Motor neuron (in vitro differentiated cells): ENCODE results near the gene TAF4. TPM values are rescaled to one million over a fixed set of nuclear protein-coding genes. Genes with fewer than 3 reads are reported as not detected.

ENCODE experiments used
- ATAC-seq, 8 experiments: fragments of 200-7000 bp; cut with Tn5 transposase; replicated peaks in 6 of 8; 2 replicates each; pipeline ENCODE4 v1.8.0; 2021; ENCODE audit warnings: mild to moderate bottlenecking in 8 of 8, moderate library complexity in 8 of 8
- H3K27ac ChIP-seq, 2 donors: fragments of 250-450 bp; sonication (Bioruptor Pico); 2 replicates each; pipeline ENCODE4 v1.9.0; 2021; ENCODE audit warnings: antibody characterized with exemption in 2 of 2, mild to moderate bottlenecking in 2 of 2, moderate library complexity in 1 of 2
- H3K4me1 ChIP-seq, 2 donors: fragments of 250-450 bp; sonication (Bioruptor Pico); replicated peaks in 1 of 2; 2 replicates each; pipeline ENCODE4 v1.6.1; 2021; ENCODE audit warnings: antibody characterized with exemption in 2 of 2, mild to moderate bottlenecking in 2 of 2, moderate library complexity in 1 of 2
- H3K4me3 ChIP-seq, 5 donors: fragments of 250-450 bp; sonication (Bioruptor Pico); 2 replicates each; pipeline ENCODE4 v1.9.0; 2021; ENCODE audit warnings: antibody characterized with exemption in 5 of 5, mild to moderate bottlenecking in 5 of 5, moderate library complexity in 4 of 5
- WGBS, 10 experiments: fragments of 450-650 bp; shearing (Covaris generic); methylation state at CpG; one replicate each; pipeline ENCODE4 v1.0.0; 2022; 5-methylcytosine and 5-hydroxymethylcytosine counted together
- in situ Hi-C, 9 experiments: fragments of 400-800 bp; cut with MboI; loops; one replicate each; pipeline ENCODE4 v1.15.0; 2021; ENCODE audit warnings: low sequenced_read_pairs in 9 of 9, low pct_unique_long_range_greater_than_20kb in 2 of 9; ENCODE audit not compliant: unreplicated experiment in 9 of 9
- total RNA-seq, 8 experiments: library from RNA; unstranded; fragments of 300-600 nt; gene quantifications; 2 replicates each; pipeline versions ENCODE4 v1.2.3 to v1.2.4, GENCODE V29; 2022

Gene TAF4
- total RNA-seq, 8 experiments from 2014 or later, result 3.6 to 15.1 (median 7.1) TPM

GRCh38 chr20:61937963-61938838 lies 127.5 kb downstream of the TAF4 start:
- Histone ChIP-seq H3K27ac (no peak overlapping the region), H3K4me1 (peaks cover 0 to 12% of the 10 kb centered on the region in 2 donors), H3K4me3 (no peak overlapping the region)
- ATAC-seq, result no peak
- in situ Hi-C loops, result no loop called here
- 30 to 94% (median 85%) methylated on average over 2 to 12 of the region's 31 CpGs; no CpG with 5 or more reads in 5 of the 10 experiments for WGBS, 10 experiments

DNA sequence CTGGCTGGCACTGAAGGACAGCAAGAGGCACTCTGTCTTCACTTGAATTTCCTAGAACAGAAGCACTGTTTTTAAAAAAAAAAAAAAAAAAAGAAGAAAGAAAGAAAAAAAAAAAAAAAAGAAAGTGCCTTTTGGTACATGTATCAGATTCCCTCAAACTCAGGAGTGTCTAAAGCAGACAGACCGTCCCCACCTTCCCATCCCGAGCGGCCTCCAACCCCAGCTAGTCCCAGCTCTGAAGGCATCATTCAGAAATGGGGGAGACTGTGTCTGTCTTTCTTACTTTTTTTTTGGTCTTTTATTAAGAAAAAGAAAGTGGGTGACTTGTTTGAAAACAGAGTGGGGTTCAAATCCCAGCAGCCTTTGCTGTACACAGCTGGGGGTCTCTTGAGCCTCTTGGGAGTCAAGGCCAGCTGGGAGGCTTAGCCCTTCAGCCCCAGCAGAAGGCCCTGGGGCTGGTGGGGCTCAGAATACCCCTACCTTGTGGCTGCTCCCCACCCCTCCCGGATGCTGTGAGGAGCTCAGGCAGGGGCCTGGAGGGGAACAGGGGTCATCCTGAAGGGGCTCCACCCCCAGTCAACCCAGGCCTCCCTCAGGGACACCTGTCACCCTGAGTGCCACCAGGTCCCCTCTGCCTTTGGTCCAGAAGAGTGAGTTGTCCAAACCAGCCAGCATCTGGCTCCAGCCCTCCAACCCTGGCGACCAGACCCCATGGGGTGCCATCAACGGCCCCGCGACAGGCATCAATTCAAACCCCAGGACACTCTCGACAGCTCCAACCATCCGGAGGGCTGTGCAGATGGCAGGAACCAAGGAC lies 128.3 kb downstream of the TAF4 start:
- in situ Hi-C loops, result no loop called here
- ATAC-seq, result no peak
- Histone ChIP-seq H3K27ac (no peak overlapping the region), H3K4me3 (no peak overlapping the region), H3K4me1 (peaks cover 0 to 13% of the 10 kb centered on the region in 2 donors)
- WGBS, 10 experiments, result 67 to 100% (median 77%) methylated on average over 2 to 7 of the region's 10 CpGs; no CpG with 5 or more reads in 4 of the 10 experiments

- no peak for ATAC-seq
- WGBS, 10 experiments, result 20 to 93% (median 79%) methylated on average over 1 to 7 of the region's 29 CpGs; no CpG with 5 or more reads in 3 of the 10 experiments
- in situ Hi-C loops, result no loop called here
Observed at GRCh38 chr20:61936701-61937131, 129.0 kb downstream of the TAF4 start.

DNA sequence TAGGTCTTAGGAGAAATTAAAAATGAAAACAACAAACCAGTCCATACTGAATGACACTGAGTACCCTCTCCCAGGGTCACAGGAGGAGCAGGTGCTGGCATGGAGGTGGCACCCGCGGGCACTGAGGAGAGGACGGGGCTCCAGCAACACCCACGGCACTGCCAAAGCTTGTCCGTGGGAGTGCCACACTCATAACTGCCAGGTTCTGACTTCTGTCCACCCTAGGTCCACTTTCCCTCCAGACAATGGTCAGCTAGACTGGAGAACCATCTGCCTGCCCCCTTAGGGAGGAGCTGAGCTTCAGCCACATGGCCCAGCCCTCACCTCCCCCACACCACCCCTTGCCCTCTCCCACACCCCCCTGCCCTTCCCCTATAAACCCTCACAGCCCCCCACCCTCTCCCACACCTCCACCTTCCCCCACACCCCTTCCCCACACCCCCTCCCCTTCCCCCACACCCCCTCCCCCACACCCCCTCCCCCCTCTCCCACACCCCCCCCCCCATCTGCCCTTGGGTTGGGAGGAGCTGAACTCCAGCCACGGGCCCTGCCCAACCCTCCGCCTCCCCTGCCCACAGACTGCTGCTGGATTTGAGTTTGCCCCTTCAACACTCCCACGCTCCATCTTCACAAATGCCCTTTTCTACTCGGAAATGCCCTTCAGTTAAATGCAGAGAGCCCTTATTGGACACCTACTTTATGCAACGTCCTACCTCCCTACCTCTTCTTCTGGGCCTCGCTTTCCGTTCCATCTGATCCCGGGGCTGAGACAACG lies 129.6 kb downstream of the TAF4 start:
- no peak for ATAC-seq

More at GRCh38 chr20:61936701-61937131, 129.0 kb downstream of the TAF4 start:
- Histone ChIP-seq H3K27ac (no peak overlapping the region), H3K4me1 (peaks cover 0 to 13% of the 10 kb centered on the region in 2 donors), H3K4me3 (no peak overlapping the region)

GRCh38 chr20:61934716-61935530 lies 130.8 kb downstream of the TAF4 start:
- H3K4me3 ChIP-seq, result no peak overlapping the region
- H3K27ac ChIP-seq, result no peak overlapping the region
- 20 to 100% (median 77%) methylated on average over 1 to 20 of the region's 24 CpGs; no CpG with 5 or more reads in 2 of the 10 experiments for WGBS, 10 experiments
- in situ Hi-C loops, result no loop called here
- peak in 2 of 8 experiments; percentile 34 to 42 for ATAC-seq
- peaks cover 0 to 13% of the 10 kb centered on the region in 2 donors for H3K4me1 ChIP-seq

More for the DNA sequence above, 129.6 kb downstream of the TAF4 start:
- in situ Hi-C loops, result no loop called here
- 60 to 100% (median 87%) methylated on average over 1 to 7 of the region's 14 CpGs; no CpG with 5 or more reads in 4 of the 10 experiments for WGBS, 10 experiments
- Histone ChIP-seq H3K4me1 (peaks cover 0 to 13% of the 10 kb centered on the region in 2 donors), H3K27ac (no peak overlapping the region), H3K4me3 (no peak overlapping the region)

DNA sequence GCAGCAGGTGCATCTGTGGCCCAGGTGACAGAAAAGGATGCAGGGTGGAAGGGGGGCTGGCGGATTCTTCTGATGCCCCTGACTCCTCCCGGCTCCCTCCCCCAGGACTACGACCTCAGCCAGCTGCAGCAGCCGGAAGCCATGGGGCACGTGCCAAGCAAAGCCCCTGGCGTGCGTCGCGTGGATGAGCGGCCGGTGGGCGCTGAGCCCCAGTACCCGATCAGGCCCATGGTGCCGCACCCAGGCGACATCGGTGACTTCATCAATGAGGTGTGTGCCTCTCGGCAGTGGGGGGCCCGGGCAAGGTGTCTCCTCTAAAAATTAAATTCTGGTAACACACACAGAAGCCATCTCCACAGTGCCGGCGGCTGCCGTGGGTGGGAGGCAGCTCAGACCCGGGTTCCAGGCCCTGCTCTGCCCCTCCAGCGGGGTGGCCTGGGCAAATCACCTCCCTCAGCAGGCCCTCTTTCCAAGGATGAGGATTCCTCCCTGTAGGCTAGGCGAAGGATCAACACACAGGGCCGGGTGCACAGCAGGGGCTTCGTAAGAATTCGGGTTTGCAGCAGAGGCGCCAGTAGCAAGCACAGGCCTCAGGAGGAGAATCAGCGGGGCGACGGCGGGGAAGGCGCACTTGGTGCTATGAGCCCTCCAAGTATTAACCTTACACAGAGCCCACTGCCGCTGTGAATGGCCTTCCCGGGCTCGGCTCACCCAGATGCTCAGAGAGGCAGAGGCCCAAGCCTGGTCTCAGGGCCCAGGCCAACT lies 131.5 kb downstream of the TAF4 start:
- peaks cover 0 to 13% of the 10 kb centered on the region in 2 donors for H3K4me1 ChIP-seq
- ATAC-seq, result peak in 1 of 8 experiments; percentile 21
- in situ Hi-C loops, result no loop called here
- H3K4me3 ChIP-seq, result no peak overlapping the region
- no peak overlapping the region for H3K27ac ChIP-seq
- 19 to 93% (median 81%) methylated on average over 3 to 8 of the region's 36 CpGs; no CpG with 5 or more reads in 7 of the 10 experiments for WGBS, 10 experiments

GRCh38 chr20:61933481-61933950 lies 132.2 kb downstream of the TAF4 start:
- no peak overlapping the region for H3K27ac ChIP-seq
- in situ Hi-C loops, result no loop called here

GRCh38 chr20:61932711-61933480 lies 132.8 kb downstream of the TAF4 start:
- in situ Hi-C loops, result no loop called here
- ATAC-seq, result peak in 4 of 8 experiments; percentile 8 to 25 (median 11)
- 60 to 100% (median 95%) methylated on average over 1 to 13 of the region's 38 CpGs; no CpG with 5 or more reads in 4 of the 10 experiments for WGBS, 10 experiments

More at GRCh38 chr20:61933481-61933950, 132.2 kb downstream of the TAF4 start:
- Histone ChIP-seq H3K4me1 (peaks cover 0 to 13% of the 10 kb centered on the region in 2 donors), H3K4me3 (no peak overlapping the region)
- 40 to 60% methylated on average over 1 to 2 of the region's 17 CpGs; no CpG with 5 or more reads in 8 of the 10 experiments for WGBS, 10 experiments
- ATAC-seq, result peak in 5 of 8 experiments; percentile 50 to 72 (median 63)

DNA sequence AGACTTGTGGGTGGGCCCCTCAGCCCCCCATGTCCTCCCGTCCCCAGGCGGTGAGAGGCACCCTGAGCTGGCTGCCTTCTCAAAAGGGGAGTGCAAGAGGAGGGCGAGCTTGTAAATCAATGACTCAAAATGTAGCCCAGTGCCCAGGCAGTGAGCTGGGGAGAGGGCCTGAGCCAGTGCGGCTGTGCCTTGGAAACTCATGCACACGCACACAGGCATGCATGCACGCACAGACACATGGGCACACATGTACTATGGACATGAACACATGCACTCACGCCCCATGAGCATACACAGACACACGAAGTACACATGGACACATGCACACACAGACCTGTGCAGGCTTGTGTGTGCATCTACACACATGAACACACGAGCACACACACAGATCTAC lies 133.5 kb downstream of the TAF4 start:
- Histone ChIP-seq H3K4me1 (peaks cover 0 to 13% of the 10 kb centered on the region in 2 donors), H3K27ac (no peak overlapping the region), H3K4me3 (no peak overlapping the region)
- no peak for ATAC-seq
- in situ Hi-C loops, result no loop called here
- 40 to 100% (median 86%) methylated on average over 1 to 7 of the region's 9 CpGs; no CpG with 5 or more reads in 6 of the 10 experiments for WGBS, 10 experiments

More at GRCh38 chr20:61932711-61933480, 132.8 kb downstream of the TAF4 start:
- Histone ChIP-seq H3K4me1 (peaks cover 0 to 13% of the 10 kb centered on the region in 2 donors), H3K4me3 (no peak overlapping the region), H3K27ac (no peak overlapping the region)

DNA sequence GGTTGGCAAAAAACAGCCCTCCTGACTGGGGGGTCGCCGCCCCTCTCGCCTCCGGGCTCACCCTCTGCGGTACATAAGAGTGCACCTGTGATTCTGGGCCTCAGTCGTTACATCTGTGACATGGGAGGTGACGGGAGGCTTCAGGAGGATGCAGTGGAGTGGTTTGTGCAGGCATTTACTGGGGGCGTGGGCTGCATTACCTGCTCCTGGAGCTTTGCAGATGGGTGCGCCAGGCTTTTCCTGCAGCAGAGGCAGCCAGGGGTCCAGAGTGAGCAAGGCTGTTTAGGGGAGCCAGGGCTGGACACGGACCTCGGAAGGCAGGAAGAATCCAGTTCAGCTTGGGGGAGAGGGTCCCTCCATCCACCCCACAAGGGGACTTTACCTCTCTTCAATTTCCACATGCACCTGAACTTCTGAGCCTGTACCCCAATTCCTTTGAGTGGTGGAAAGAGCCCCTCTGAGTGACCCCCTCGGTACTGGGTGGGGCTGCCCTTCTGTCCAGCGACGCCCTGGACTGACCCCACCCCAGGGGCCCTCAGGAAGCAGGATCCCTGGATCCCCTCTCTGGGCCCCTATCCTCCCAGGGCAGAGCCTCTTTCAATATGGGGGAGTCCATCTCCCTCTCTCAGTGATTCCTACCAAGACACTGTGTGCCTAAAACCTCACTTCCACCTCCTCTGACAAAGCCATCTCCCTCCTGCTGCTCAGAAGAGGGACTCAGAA lies 134.0 kb downstream of the TAF4 start:
- WGBS, 10 experiments, result 21 to 100% (median 75%) methylated on average over 1 to 6 of the region's 14 CpGs; no CpG with 5 or more reads in 6 of the 10 experiments

More for the DNA sequence above, 134.0 kb downstream of the TAF4 start:
- H3K4me3 ChIP-seq, result no peak overlapping the region
- in situ Hi-C loops, result no loop called here
- ATAC-seq, result no peak
- peaks cover 0 to 13% of the 10 kb centered on the region in 2 donors for H3K4me1 ChIP-seq
- no peak overlapping the region for H3K27ac ChIP-seq
